GM21367 (cell line): ENCODE measurements around the gene ALPI.
"Not testable (repeated sequence)": the region's sequence is repeated elsewhere in the genome, so short reads cannot be mapped to it uniquely, and the experiment has no call there.

Experiments used
- ATAC-seq: cut with Tn5 transposase; IDR thresholded peaks from one replicate; pipeline ENCODE4 v1.9.1; 2021; ENCODE audit not compliant: unreplicated experiment

The ALPI gene

DNA sequence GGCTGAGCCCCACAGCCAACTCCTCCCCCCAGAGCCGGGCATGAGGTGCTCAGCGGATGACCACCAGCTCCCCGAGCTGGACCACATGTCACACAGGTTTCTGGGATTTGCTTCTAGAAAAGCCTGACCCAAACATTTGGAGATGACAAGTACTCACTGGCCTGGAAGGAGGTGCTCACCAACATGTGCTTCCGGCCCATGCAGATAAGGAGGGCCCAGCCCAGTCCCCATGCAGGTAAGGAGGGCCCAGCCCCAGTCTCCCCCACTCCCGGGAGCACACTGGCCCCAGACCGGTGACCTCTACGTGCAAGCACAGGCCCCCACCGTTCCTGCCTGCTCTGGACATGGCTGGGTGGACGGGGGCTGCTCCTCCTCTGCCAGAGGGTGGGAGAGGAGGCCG lies 14.0 kb upstream of the ALPI start:
- ATAC-seq: not testable (repeated sequence)

DNA sequence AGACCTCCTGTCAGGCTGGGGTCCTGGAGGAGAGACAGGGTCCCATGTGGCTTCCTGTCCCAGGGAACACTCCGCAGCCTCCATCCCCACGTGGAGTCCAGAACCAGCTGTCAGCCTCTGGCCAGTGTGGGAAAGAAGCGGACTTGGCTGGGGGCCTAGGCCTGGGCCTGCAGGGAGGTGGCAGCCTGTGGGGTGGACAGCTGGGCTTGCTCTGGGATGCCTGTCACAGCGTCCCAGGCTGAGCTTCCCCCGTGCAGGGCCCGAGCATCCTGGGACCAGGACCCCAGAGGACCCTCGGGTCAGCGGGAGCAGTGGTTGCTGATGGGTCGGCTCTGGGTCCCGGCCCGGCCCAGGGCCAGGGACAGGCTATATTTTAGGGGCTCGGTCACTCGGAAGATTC lies 13.5 kb upstream of the ALPI start:
- not testable (repeated sequence) for ATAC-seq

DNA sequence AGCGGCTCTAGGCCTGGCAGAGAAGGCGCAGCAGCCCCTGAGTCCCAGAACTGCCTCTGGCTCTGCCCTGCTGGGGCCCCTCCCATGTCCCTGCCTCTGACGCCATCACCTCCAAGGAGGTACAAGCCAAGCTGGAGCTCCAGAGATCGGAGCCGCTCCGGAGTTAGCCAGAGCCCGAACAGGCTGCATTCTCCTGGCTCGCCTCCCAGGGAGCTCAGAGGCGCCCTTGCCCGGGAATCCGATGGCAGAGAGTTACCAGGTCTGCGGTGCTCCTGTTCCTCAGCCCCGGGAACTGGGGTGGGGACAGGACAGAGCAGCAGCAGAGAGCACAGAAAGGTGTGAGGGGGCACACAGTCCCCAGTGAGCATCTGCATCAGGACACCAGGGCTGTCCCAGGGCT lies 12.9 kb upstream of the ALPI start:
- ATAC-seq: not testable (repeated sequence)

DNA sequence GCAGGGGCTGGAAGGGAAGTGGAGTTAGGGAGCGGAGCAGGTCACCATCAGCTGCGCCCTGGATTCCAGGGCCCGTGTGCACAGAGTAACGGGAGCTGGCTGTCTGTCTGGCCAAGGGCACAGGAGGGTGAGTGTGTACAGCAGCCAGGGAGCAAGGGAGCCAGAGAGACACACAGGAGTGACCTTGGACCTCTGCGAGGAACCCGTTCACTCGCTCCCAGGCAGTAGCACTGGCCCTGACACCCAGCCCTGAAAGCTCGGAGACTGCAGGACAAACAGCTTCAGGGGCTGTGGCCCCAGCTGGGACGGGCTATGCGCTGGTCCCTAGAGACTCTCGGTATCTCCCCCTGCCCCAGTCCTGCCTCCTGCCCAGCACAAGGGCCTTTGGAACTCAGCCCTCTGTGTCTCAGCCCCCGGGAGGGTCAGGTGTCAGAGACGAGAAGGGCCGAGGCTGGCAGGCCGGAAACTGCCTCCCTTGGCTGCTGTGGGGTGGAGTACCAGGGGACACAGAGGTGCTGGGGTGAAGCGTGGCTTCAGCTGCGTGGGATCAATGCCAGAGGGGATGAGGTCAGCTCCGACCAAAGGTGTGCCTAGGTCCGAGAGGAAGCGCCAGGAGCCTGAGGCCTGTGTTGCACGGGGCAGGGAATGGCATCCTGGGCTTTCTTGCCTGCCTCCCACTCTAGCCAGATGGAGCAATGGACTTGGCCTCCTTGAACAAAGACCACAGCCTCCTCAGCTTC lies 12.1 kb upstream of the ALPI start:
- not testable (repeated sequence) for ATAC-seq

DNA sequence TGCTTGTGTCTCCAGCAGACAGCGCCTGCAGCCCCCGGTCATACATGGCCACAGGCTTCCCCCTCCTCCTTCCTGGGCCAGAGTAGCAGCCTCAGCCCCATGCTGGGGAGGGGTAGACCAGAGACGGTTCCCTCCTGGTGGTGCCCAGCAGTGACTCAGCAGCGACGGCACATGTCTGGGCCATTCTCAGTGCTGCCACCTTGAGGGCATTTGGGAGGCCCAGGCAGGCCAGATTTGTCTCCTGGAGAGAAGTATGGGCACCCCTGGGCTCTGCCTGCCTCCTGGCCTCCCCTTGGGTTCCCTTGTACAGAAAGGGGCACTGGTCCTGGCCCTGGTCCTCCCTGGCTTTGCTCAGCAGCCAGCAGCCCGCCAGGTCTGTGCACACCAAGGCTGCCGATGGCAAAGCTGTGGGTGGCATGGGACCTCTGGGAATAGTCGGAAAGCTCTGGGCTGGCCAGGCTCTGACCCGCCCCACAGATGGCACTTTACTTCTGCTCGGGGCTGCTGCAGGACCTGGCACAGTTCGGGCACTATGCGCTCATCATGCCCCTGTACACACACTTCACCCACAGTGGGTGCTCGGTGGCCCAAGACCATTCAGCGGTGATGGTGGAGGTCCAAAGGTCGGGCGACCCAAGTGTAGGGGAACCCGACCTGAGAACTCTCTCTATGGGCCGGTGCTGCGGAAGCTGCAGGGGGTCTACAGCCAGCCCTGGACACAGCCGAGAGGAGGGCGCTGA lies 11.4 kb upstream of the ALPI start:
- no peak for ATAC-seq

DNA sequence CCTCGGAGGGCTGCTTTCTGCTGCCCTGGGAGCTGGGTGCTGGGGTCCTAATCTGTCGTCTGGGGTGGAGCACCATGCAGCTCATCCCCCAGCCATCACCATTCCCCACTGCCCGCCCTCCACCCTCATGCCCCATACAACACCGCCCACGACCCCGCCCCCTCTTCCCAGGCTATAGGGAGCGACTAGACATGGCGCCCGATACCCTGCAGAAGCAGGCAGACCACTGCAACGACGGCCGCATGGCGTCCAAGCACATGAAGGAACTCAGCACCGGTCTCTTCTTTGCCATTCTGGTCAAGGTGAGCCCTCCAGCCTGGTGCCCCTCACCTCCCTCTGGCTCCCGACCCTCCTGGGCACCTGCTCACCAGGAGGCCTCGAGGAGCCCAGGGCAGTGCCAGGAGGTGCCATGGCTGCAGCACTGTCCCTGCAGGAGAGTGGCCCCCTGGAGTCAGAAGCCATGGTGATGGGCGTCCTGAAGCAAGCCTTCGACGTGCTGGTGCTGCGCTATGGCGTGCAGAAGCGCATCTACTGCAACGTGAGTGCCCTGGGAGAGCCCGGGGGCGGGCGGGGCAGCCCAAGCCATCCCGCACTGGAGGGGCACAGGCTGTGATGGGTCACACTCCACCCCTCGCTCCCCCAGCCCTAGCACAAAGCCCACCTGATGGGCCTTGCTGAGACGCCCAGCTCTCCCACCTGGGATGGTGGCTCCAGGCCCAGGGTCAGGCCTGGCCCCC lies 10.6 kb upstream of the ALPI start:
- ATAC-seq: not testable (repeated sequence)

DNA sequence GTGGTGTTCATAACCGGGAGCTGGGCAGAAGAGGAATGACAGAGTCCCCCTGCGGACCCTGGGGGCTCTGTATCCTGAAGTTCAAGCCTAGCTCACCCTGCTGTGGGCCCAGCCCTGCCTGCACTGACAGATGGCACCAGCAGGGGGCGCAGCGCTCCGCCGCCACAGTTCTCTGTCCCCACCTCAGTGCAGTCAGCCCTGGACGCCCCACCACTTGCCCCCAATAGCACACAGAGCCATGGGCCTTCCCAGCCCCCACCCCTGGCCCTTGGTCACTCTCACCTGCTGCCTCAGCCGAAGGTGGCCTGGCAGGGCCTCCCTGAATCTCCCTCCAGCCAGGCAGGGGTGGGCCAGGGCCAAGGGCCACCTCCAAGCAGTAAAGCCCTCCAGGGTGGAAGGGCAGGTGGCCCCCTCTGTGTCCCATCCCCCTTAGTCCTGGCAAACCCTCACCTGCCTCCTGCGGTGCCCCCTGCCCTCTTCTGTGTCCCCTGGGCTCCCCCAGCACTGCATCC lies 9.6 kb upstream of the ALPI start:
- not testable (repeated sequence) for ATAC-seq

DNA sequence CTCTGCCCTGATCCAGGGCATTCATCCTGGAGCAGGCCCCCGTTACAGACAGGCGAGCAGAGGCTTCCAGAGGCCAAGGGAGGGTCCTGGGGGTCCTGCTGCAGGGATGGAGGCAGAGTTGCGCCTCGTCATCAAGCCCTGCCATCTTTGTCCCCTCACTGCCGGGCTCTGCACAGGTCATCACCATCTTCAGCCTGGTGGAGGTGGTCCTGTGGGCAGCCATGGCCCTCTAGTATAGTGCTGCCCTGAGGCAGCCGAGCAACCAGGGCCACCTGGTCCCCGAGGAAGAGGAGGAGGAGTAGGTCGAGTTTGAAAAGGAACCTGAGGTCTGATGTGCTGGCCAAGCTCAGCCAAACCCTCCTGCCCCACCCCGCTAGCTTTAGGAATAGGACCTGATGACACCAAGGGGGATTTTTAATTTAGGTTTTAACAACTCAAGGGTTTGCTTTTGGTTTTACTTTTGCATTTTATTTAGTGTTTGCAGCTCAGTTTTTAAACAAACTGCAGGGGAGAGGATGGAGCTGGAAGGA lies 8.8 kb upstream of the ALPI start:
- ATAC-seq: no peak

DNA sequence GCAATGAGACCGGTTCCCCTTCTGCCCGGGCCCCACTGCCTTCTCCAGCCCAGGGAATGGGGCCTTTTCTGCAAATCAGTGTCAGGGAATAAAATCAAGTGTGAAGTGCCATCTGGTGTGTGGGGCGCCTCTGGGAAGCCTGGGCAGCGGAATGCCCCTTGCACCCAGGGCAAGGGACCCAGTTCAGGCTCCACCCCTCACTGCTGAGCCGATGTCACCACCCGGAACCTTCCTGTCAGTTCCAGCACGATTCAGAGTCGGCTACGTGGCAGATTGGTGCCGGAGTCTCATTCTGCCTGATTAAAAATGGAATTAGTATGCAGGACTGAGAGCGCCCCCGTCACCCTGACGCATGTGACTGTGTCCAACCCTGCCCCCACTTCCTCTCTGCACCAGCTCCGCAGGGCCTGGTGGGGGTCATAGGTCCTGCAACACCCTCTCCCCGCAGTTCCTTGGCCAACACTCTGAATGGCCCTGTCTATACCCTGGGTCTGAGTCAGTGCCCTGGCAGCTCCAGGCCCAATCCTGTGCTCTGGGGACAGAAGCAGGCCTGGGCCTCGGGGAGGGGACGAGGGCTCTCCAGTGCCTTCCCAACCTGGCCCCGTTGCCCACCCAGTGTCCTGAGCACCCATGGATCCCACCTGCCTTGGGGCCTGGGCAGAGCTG lies 8.2 kb upstream of the ALPI start:
- no peak for ATAC-seq

DNA sequence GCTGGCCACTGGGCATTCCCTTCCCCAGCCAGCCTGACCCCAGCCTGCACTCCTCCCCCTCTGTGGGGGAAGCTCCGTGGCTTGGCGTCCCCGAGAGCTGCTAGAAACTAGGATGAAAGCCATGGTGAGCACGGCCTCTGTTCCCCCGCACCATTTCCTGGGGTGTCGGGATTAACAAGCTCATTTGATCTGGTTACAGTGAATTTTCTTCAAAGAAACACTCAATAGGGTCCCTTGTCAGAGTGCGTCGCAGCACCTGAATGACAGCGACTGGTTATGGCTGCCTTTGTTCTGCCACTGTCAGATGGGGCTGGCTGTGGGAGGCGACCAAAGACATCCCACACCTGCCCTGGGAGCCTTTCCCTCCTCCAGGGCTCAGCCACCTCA lies 7.7 kb upstream of the ALPI start:
- ATAC-seq: no peak

DNA sequence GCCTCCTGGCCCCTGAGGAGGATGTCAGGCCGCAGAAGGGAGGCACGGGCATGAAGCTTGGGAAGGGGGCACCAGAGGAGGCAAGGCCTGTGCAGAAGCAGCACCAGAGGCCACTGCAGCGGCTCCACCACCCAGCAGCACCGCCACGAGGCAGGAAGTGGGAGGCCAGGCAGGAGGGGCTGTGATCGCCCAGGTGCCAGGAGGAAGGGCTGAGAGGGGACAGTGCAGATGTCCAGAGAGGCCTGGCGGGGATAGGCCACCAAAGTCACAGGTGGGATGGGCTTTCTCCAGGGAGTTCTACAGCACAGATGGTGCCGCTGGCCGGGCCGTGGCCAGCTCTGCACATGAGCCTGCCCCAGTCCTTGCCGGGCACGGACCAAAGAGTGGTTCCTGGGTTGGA lies 6.0 kb upstream of the ALPI start:
- ATAC-seq: no peak

DNA sequence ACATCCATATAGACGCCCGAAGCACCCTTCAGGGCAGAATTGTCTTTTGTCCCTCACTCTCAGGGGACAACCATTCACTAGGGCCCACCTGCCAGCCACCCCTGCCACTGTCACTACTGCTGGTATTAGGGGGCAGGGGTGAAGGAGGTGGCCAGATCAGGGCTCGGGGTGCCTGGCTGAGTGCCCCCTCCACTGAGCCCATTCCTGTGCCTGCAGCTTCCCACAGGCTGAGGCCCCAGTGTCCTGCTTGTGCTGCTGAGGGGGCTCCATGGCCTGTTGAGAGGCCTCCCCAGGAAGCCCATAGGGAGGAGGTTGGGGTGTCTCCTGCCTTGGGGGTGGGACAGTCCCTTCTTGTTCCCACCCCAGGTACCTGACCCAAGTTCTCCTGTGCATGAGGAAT lies 4.3 kb upstream of the ALPI start:
- not testable (repeated sequence) for ATAC-seq

DNA sequence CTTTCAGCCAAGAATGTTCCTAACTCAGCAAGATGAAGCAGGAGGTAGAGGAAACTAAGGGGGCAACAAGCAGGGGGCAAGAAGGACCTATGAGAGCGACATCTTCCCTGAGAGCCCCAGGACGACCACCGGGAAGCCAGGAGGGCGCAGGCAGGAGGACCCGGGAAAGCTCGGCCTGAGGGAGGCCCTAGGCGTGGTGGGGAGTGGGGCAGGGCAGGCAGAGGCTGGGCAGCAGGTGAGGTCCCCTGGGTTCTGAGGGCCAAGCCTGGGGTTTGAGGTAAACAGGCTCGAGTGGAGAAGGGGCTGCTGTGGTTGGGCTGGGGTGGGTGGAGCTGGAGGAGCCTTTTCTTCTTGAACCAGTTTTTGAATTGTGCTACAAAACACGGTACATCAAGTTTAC lies 1.3 kb upstream of the ALPI start:
- no peak for ATAC-seq

DNA sequence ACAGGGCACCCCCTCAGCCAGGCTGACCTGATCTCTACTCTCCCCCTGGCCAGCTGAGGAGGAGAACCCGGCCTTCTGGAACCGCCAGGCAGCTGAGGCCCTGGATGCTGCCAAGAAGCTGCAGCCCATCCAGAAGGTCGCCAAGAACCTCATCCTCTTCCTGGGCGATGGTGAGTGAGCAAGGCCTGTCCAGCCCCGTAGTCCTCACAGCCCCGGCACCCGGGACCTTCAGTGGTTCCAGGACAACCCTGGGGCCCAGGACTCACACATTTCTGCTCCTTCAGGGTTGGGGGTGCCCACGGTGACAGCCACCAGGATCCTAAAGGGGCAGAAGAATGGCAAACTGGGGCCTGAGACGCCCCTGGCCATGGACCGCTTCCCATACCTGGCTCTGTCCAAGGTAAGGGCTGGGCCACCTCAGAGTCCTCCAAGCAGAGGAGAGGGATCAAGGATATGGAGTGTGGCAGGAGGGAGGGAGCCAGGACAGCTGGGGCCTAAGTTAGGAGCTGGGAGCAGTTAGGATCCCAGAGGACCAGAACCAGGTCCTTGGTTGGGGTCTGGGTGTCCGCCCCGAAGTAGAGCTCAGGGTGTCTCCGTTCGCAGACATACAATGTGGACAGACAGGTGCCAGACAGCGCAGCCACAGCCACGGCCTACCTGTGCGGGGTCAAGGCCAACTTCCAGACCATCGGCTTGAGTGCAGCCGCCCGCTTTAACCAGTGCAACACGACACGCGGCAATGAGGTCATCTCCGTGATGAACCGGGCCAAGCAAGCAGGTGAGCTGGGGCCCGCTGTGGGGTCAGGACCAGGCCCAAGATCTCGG lies 555 bp downstream of the ALPI start:
- ATAC-seq: no peak

DNA sequence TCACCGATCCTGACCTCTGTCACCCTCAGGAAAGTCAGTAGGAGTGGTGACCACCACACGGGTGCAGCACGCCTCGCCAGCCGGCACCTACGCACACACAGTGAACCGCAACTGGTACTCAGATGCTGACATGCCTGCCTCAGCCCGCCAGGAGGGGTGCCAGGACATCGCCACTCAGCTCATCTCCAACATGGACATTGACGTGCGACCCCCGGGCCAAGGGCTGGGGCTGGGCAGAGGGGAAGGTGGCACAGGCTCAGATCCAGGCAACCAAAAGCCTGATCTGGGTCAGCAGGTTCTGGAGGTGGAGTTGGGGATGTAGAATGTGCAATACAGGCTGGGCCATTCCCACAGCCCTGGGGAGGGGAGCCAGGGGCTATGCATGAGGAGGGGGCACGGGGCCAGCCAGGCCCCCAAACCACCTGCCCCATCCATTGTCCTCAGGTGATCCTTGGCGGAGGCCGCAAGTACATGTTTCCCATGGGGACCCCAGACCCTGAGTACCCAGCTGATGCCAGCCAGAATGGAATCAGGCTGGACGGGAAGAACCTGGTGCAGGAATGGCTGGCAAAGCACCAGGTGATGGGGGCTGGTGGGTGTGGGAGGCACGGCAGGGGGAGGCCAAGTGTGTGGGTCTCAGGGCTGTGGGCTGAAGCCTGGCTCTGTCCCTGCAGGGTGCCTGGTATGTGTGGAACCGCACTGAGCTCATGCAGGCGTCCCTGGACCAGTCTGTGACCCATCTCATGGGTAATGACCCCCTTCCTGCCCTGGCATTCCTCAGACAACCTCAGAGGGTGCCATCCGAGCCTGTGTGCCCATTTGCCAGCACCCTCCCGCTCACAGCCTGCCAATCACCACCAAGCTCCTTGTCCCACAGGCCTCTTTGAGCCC lies 1.4 kb downstream of the ALPI start:
- no peak for ATAC-seq

DNA sequence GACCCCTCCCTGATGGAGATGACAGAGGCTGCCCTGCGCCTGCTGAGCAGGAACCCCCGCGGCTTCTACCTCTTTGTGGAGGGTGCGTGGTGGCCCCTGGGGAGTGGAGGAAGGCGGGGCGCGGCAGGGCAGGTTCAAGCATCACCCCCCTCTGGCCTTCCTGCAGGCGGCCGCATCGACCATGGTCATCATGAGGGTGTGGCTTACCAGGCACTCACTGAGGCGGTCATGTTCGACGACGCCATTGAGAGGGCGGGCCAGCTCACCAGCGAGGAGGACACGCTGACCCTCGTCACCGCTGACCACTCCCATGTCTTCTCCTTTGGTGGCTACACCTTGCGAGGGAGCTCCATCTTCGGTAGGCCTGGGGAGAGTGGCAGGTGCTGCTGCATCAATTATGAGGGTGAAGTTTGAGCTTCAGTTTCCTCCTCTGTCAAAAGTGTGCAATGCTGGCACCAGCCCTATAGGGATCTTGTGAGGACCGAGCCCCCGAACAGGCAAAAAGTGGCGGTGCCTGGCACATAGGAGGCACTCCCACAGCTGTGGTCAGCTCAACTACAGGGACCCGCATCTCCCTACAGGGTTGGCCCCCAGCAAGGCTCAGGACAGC lies 2.2 kb downstream of the ALPI start:
- ATAC-seq: no peak

DNA sequence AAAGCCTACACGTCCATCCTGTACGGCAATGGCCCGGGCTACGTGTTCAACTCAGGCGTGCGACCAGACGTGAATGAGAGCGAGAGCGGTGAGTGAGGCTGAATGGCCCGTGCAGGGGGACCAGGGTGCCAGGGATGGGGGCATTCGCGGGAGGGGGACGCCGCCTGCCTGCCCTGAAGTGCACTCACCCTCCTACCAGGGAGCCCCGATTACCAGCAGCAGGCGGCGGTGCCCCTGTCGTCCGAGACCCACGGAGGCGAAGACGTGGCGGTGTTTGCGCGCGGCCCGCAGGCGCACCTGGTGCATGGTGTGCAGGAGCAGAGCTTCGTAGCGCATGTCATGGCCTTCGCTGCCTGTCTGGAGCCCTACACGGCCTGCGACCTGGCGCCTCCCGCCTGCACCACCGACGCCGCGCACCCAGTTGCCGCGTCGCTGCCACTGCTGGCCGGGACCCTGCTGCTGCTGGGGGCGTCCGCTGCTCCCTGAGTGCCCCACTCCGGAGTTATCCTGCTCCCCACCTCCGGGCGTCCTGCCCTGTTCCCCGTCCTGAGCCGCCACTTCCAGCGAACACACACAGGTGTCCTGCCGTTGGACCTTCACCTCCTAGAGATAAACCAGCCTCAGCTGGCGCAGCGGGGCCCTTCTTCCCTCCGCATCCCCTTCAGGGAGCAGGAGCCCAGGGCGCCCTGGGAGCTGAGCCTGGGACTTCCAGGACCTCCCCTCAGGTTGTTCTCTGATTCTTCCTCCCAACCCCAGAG lies 2.9 kb downstream of the ALPI start:
- no peak for ATAC-seq
